ENCODE measurements around the gene COL13A1.

The COL13A1 gene

GRCh38 chr10:69794673-69795072 lies 7.0 kb upstream of the COL13A1 start:
- Histone ChIP-seq H3K27me3 (ENCODE audit: control insufficient read depth, insufficient read depth, low read length) (no peaks in the 10 kb centered on the region), H3K4me3 (ENCODE audit: low read depth, low read length) (no peak overlapping the region), H2AFZ (no peak overlapping the region), H3K27ac (no peak overlapping the region), H3K4me1 (no peaks in the 10 kb centered on the region), H3K4me2 (ENCODE audit: low read length) (no peak overlapping the region), H3K79me2 (no peaks in the 10 kb centered on the region), H3K9ac (no peak overlapping the region), H3K9me3 (ENCODE audit: control insufficient read depth, low read length) (peaks cover 3% of the 10 kb centered on the region), H3K36me3 (ENCODE audit: control insufficient read depth, insufficient read depth, low read length) (no peaks in the 10 kb centered on the region)
- TF ChIP-seq CTCF (IDR thresholded peaks at IDR 0.05): no peak

GRCh38 chr10:69795242-69795934 lies 6.3 kb upstream of the COL13A1 start:
- H3K27me3 ChIP-seq (ENCODE audit: control insufficient read depth, insufficient read depth, low read length): no peaks in the 10 kb centered on the region
- H3K4me2 ChIP-seq (ENCODE audit: low read length): no peak overlapping the region
- H3K36me3 ChIP-seq (ENCODE audit: control insufficient read depth, insufficient read depth, low read length): no peaks in the 10 kb centered on the region
- peaks cover 3% of the 10 kb centered on the region for H3K9me3 ChIP-seq (ENCODE audit: control insufficient read depth, low read length)
- H3K4me1 ChIP-seq: no peaks in the 10 kb centered on the region
- no peak for TF ChIP-seq CTCF (IDR thresholded peaks at IDR 0.05)
- no peaks in the 10 kb centered on the region for H3K79me2 ChIP-seq
- H3K27ac ChIP-seq: no peak overlapping the region
- no peak overlapping the region for H3K9ac ChIP-seq
- H3K4me3 ChIP-seq (ENCODE audit: low read depth, low read length): no peak overlapping the region
- no peak overlapping the region for H2AFZ ChIP-seq

- no peak overlapping the region for H3K4me3 ChIP-seq (ENCODE audit: low read depth, low read length)
- H3K4me1 ChIP-seq: no peaks in the 10 kb centered on the region
- no peak overlapping the region for H2AFZ ChIP-seq
- no peak for TF ChIP-seq CTCF (IDR thresholded peaks at IDR 0.05)
- H3K79me2 ChIP-seq: no peaks in the 10 kb centered on the region
- no peaks in the 10 kb centered on the region for H3K27me3 ChIP-seq (ENCODE audit: control insufficient read depth, insufficient read depth, low read length)
- H3K36me3 ChIP-seq (ENCODE audit: control insufficient read depth, insufficient read depth, low read length): no peaks in the 10 kb centered on the region
- no peak overlapping the region for H3K4me2 ChIP-seq (ENCODE audit: low read length)
- no peak overlapping the region for H3K27ac ChIP-seq
- peaks cover 3% of the 10 kb centered on the region for H3K9me3 ChIP-seq (ENCODE audit: control insufficient read depth, low read length)
- H3K9ac ChIP-seq: no peak overlapping the region
Observed at GRCh38 chr10:69797959-69798358, 3.7 kb upstream of the COL13A1 start.

- H3K79me2 ChIP-seq: no peaks in the 10 kb centered on the region
- H3K36me3 ChIP-seq (ENCODE audit: control insufficient read depth, insufficient read depth, low read length): no peaks in the 10 kb centered on the region
- peak; percentile 39 for TF ChIP-seq CTCF (IDR thresholded peaks at IDR 0.05)
- H3K27ac ChIP-seq: no peak overlapping the region
- no peaks in the 10 kb centered on the region for H3K27me3 ChIP-seq (ENCODE audit: control insufficient read depth, insufficient read depth, low read length)
- no peaks in the 10 kb centered on the region for H3K4me1 ChIP-seq
- H3K4me2 ChIP-seq (ENCODE audit: low read length): no peak overlapping the region
- no peak overlapping the region for H2AFZ ChIP-seq
- no peak overlapping the region for H3K4me3 ChIP-seq (ENCODE audit: low read depth, low read length)
- H3K9me3 ChIP-seq (ENCODE audit: control insufficient read depth, low read length): peaks cover 3% of the 10 kb centered on the region
- no peak overlapping the region for H3K9ac ChIP-seq
Observed at GRCh38 chr10:69800109-69800508, 1.6 kb upstream of the COL13A1 start.

- Histone ChIP-seq H3K4me1 (no peaks in the 10 kb centered on the region), H3K27me3 (ENCODE audit: control insufficient read depth, insufficient read depth, low read length) (no peaks in the 10 kb centered on the region), H3K36me3 (ENCODE audit: control insufficient read depth, insufficient read depth, low read length) (no peaks in the 10 kb centered on the region), H3K4me3 (ENCODE audit: low read depth, low read length) (no peak overlapping the region), H3K9ac (no peak overlapping the region), H2AFZ (no peak overlapping the region), H3K9me3 (ENCODE audit: control insufficient read depth, low read length) (peaks cover 3% of the 10 kb centered on the region), H3K4me2 (ENCODE audit: low read length) (no peak overlapping the region), H3K27ac (no peak overlapping the region), H3K79me2 (no peaks in the 10 kb centered on the region)
- no peak for TF ChIP-seq CTCF (IDR thresholded peaks at IDR 0.05)
Observed at GRCh38 chr10:69800665-69801064, 1.0 kb upstream of the COL13A1 start.
